Fibroblast of the aortic adventitia (primary cell): Measurements from ENCODE around the gene POFUT1. TPM values are rescaled to one million over a fixed set of nuclear protein-coding genes. Genes with fewer than 3 reads are reported as not detected.
"Not testable (repeated sequence)": the region's sequence is repeated elsewhere in the genome, so short reads cannot be mapped to it uniquely, and the experiment has no call there.

Experiments used
- DNase-seq: peaks from one replicate; pipeline ENCODE4 v3.0.0-alpha.2; 2010; ENCODE audit warnings: low read depth
- H3K4me3 ChIP-seq: 2 replicates; pipeline ENCODE4 v1.5.1; 2011; ENCODE audit warnings: low read depth, mild to moderate bottlenecking, control low read depth, low read length, moderate library complexity
- total RNA-seq: library from RNA; depleted of rRNA; stranded (reverse); fragments of >200 nt; gene quantifications from 2 replicates; pipeline ENCODE4 v1.2.3, GENCODE V29; 2012; ENCODE audit warnings: low replicate concordance
- TF ChIP-seq, protein P1 (sequence below): IDR thresholded peaks from 2 replicates; pipeline ENCODE4 v1.5.1; 2011; ENCODE audit warnings: mild to moderate bottlenecking, low read length, control low read depth, inconsistent platforms; ENCODE audit not compliant: insufficient read depth

Gene POFUT1
- total RNA-seq, 1 donor: 47.8 TPM

- DNase-seq: no peak
- no peak overlapping the region for H3K4me3 ChIP-seq
- TF ChIP-seq, protein P1, sequence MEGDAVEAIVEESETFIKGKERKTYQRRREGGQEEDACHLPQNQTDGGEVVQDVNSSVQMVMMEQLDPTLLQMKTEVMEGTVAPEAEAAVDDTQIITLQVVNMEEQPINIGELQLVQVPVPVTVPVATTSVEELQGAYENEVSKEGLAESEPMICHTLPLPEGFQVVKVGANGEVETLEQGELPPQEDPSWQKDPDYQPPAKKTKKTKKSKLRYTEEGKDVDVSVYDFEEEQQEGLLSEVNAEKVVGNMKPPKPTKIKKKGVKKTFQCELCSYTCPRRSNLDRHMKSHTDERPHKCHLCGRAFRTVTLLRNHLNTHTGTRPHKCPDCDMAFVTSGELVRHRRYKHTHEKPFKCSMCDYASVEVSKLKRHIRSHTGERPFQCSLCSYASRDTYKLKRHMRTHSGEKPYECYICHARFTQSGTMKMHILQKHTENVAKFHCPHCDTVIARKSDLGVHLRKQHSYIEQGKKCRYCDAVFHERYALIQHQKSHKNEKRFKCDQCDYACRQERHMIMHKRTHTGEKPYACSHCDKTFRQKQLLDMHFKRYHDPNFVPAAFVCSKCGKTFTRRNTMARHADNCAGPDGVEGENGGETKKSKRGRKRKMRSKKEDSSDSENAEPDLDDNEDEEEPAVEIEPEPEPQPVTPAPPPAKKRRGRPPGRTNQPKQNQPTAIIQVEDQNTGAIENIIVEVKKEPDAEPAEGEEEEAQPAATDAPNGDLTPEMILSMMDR: no peak
Observed at GRCh38 chr20:32241807-32242206, 34.1 kb downstream of the POFUT1 start.

DNA sequence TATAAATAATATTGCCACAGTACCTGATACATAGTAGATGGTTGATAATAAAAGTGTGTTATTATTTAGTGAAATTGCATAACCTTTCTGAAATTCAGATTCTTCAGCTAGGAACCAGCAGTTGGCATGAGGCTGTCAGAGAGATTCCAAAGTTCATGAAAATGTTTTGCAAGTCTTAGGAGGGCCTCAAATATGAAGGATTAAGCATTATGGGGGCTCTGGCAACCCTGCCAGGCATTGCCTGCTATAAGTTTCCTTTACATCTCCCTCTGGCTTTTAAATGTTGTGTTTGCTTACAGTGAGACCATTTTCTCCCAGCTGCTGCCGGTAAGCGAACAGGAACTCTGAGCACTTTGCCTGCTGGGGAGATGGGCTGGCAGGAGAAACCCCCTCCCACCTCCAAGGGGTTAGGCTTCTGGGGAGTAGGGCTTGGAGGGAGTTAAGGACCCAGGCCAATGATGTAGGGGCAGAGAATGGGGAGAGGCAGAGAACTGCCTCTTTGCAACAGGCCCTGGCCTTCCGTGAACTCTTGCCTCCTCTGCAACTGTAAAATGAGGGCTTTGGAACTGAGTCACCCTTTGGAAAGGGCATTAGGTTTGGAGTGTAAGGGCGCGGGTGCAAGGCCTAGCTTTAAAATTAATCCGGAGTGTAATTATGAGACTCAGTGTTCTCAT, 36.6 kb downstream of the POFUT1 start:
- TF ChIP-seq, protein P1: no peak
- no peak overlapping the region for H3K4me3 ChIP-seq
- DNase-seq: no peak

DNA sequence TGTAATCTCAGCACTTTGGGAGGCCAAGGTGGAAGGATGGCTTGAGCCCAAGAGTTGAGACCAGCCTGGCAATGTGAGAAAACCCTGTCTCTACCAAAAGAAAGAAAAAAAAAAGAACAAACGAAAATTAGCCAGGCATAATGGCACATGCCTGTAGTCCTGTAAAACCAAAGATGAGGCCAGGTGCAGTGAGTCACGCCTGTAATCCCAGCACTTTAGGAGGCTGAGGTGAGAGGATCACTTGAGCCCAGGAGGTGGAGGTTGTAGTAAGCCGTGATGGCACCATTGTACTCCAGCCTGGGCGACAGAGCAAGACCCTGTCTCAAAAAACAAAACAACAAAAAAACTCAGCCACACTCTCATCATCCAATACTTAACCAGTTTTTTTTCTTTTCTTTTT, 37.3 kb downstream of the POFUT1 start:
- no peak for DNase-seq

DNA sequence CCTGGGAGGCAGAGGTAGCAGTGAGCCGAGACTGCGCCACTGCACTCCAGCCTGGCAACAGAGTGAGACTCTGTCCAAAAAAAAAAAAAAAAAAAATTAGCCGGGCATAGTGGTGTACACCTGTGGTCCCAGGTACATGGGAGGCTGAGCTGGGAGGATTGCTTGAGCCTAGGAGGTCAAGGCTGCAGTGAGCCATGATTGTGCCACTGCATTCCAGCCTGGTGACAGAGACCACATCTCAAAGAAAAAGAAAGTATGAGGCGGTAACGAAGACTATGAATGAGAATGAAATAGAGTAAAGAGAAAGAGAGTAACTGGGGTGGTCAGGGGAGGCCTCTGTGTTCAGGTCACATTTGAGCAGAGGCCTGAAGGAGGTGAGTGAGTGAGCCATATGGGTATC, 38.5 kb downstream of the POFUT1 start:
- DNase-seq: not testable (repeated sequence)

More for the DNA sequence above, 37.3 kb downstream of the POFUT1 start:
- H3K4me3 ChIP-seq: no peak overlapping the region
- TF ChIP-seq, protein P1: no peak

DNA sequence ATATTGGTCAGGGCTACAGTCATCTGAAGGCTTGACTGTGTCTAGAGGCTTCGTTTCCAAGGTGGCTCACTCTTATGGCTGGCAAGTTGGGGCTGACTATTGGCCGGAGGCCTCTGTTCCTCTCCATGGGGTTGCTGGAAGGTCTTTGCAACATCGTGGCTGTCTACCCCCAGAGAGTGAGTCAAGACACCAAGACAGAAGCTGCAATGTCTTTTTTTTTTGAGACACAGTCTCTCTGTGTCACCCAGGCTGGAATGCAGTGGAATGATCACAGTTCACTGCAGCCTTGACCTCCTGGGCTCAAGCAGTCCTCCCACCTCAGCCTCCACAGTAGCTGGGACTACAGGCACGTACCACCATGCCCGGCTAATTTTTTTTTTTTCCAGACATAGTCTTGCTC, 40.4 kb downstream of the POFUT1 start:
- TF ChIP-seq, protein P1: no peak
- DNase-seq: no peak
- no peak overlapping the region for H3K4me3 ChIP-seq

More for the DNA sequence above, 38.5 kb downstream of the POFUT1 start:
- not testable (repeated sequence) for H3K4me3 ChIP-seq

- H3K4me3 ChIP-seq: no peak overlapping the region
- TF ChIP-seq, protein P1: no peak
- no peak for DNase-seq
Observed at GRCh38 chr20:32249030-32249738, 41.5 kb downstream of the POFUT1 start.

GRCh38 chr20:32251470-32251869, 43.8 kb downstream of the POFUT1 start:
- H3K4me3 ChIP-seq: no peak overlapping the region
- DNase-seq: no peak
- TF ChIP-seq, protein P1: no peak
